Measurements from ENCODE around the gene EFCAB13.
"Not testable (repeated sequence)": the region's sequence is repeated elsewhere in the genome, so short reads cannot be mapped to it uniquely, and the experiment has no call there.

The EFCAB13 gene

GRCh38 chr17:47330548-47330947 lies 6.8 kb downstream of the EFCAB13 start:
- DNase-seq, result no peak

DNA sequence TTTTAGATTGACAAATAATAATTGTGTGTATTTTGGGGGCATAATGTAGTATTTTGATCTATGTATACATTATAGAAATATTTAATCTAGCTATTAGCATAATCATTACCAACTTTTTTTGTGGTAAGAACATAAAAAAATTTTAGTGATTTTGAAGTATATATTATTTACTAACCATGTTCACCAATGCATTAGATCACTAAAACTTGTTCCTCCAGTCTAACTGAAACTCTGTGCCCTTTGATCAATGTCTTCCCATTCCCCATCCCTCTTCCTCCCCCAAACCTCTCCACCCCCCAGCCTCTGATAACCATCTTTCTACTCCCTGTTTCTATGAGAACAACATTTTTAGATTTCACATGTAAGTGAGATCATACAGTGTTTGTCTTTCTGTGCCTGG lies 8.5 kb downstream of the EFCAB13 start:
- no peak for DNase-seq

GRCh38 chr17:47335101-47335936 lies 11.6 kb downstream of the EFCAB13 start:
- no peak for DNase-seq

DNA sequence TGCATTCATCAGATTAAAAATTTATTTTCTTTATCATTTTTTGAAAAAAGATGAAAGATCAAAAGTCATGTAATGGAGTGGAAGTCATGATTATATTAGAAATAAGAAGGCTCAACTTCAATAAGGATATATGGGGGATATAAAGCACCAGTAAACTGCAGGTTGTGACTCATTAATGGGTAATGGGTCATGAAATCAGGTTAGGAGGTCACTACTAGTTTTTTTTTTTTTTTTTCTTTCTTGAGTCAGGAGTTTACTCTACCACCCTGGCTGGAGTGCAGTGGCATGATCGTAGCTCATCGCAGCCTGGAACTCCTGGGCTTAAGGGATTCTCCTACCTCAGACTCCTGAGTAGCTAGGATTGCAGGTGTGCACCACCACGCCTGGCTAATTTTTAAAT lies 14.3 kb downstream of the EFCAB13 start:
- no peak for DNase-seq

DNA sequence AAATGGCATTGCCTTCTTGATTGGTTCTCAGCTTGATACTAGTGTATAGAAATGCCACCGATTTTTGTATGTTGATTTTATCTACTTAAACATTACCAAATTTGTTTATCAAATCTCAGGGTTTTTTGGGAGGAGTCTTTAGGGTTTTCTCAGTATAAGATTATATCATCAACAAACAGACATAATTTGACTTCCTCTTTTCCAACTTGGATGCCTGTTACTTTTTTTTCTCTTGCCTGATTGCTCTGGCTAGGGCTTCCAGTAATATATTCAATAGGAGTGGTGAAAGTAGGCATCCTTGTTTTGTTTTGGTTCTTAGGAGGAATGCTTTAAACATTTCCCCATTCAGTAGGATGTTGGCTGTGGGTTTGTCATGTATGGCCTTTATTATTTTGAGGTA lies 29.1 kb downstream of the EFCAB13 start:
- no peak for DNase-seq

- no peak for DNase-seq
Observed at GRCh38 chr17:47358652-47359051, 34.9 kb downstream of the EFCAB13 start.

DNA sequence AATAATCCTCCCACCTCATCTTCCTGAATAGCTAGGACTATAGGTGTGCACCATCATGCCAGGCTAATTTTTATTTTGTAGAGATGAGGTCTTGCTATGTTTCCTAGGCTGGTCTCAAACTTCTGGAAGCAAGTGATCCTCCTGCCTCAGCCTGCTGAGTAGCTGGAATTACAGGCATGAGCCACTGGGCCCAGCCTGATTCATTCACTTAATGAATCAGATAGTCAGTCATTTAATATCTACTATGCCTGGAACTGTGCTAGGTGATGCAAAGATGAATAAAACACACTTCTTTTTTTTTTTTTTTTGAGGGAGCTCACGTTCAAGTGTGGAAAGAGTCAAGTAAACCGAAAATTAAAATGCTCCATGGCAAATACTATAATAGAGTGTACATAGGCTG lies 39.4 kb downstream of the EFCAB13 start:
- no peak for DNase-seq

DNA sequence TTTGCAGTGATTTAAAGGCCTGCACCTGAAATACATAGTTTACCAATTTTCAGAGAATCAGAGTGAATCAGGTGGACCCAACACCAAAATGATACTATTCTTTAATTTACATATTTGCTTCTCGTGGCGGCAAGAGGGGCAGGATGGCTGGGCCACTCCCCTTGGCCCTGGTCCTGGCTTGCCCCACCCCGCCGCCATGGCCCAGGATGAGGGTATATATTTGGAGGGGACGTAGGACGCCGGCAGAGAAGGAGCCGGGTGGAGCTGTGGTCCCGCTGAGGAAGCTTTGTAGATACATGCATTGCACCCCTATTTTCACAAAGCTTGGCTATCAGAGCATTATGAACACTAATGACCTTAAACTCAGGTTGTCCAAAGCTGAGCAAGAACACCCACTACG lies 43.5 kb downstream of the EFCAB13 start:
- DNase-seq, result no peak

DNA sequence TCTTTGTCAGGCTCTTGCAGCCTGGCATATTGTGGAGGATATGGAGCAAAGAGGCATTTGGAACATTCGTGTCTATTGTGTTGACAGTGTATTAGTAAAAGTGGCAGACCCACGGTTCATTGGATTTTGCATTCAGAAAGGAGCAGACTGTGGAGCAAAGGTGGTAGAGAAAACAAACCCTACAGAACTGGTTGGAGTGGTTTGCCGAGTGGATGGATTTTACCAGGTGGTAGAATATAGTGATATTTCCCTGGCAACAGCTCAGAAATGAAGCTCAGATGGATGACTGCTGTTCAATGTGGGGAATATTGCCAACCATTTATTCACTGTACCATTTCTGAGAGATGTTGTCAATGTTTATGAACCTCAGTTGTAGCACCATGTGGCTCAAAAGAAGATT lies 44.5 kb downstream of the EFCAB13 start:
- no peak for DNase-seq

DNA sequence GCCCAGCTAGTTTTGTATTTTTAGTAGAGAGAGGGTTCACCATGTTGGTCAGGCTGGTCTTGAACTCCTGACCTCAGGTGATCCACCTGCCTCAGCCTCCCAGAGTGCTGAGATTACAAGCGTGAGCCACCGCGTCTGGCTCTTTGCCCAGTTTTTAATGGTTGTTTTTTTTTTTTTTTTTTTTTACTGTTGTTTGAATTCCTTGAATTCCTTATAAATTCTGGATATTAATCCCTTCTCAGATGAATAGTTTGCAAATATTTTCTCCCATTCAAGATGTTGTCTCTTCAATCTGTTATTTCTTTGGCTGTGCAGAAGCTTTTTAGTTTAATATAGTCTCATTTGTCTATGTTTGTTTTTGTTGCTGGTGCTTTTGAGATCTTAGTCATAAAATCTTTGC lies 47.1 kb downstream of the EFCAB13 start:
- DNase-seq, result not testable (repeated sequence)

DNA sequence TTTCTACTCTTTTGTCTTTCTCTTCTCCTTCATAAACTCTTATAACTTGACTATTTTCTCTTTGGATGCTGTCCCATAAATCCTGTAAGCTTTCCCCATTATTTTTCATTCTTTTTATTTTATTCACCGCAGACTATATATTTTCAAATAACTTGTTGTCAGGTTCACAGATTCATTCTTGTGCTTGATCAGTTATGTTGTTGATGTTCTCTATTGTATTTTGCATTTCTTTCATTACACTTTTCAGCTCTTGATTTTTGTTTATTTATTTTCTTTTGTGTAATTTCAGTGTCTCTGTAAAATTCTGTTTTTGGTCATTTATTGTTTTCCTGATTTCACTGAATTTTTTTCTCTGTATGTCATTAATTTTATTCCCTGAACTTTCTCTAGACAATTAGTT lies 49.2 kb downstream of the EFCAB13 start:
- DNase-seq, result no peak

- no peak for DNase-seq
Observed at GRCh38 chr17:47376247-47376646, 52.5 kb downstream of the EFCAB13 start.

- DNase-seq, result no peak
Observed at GRCh38 chr17:47388825-47389224, 65.1 kb downstream of the EFCAB13 start.

GRCh38 chr17:47397532-47398128 lies 73.9 kb downstream of the EFCAB13 start:
- DNase-seq, result not testable (repeated sequence)

DNA sequence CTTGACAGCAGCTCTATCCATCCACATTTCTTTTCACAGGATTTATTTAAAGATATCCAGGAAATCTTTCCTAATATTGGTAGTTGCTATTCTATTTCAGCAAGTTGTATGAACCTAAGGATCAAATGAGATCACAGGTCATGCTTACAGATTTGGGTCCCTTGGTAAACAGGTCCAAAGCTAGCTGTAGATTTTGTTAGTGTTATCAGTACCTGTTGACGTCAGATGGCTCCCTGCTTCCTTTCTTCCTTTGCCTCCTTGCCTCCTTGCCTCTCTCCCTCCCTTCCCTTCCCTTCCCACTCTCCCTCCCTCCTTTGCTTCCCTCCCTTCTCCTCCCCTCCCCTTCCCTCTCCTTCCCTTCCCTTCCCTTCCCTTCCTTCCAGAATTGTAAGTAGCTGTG lies 76.6 kb downstream of the EFCAB13 start:
- DNase-seq, result no peak

DNA sequence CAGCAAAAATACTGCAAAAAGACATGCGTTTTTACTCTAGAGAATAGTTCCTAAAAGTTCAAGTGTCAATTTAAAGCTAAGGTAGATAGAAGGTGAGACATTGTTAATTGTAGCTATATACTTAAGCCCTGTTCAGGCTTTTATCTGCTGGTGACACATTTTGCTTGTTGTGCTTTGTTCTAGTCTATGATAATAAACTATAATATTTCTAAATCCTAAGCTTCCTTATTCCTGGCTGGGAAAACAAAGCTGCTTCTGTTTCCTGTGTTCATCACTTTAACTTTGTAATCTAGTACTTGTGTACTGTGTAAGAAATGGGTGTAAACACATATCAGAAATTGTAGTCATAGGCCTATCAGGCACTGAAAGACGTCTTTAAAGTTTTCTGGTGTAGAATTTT lies 77.3 kb downstream of the EFCAB13 start:
- no peak for DNase-seq

DNA sequence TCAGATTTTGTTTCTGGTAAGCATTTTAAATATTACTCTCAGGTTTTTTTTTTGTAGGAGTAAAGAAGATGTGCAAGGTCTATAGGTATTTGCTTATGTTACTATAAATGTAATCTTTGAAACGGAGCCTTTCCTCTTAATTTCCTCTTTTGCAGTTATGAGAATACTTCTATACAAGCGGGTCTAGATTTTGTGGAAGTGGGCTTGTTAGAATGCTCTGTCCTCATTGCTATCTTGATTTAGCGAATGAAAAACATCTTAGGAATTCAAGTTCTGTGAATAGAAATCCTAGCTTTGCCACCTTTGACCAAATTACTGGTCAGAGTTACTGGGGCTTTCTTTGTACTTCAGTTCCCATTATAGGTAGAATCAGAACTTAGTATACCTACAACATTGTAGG lies 80.3 kb downstream of the EFCAB13 start:
- no peak for DNase-seq

- no peak for DNase-seq
Observed at GRCh38 chr17:47404875-47405274, 81.1 kb downstream of the EFCAB13 start.

GRCh38 chr17:47413872-47414271 lies 90.1 kb downstream of the EFCAB13 start:
- DNase-seq, result no peak

- no peak for DNase-seq
Observed at GRCh38 chr17:47414612-47415011, 90.9 kb downstream of the EFCAB13 start.

GRCh38 chr17:47423406-47424295 lies 99.9 kb downstream of the EFCAB13 start:
- no peak for DNase-seq

DNA sequence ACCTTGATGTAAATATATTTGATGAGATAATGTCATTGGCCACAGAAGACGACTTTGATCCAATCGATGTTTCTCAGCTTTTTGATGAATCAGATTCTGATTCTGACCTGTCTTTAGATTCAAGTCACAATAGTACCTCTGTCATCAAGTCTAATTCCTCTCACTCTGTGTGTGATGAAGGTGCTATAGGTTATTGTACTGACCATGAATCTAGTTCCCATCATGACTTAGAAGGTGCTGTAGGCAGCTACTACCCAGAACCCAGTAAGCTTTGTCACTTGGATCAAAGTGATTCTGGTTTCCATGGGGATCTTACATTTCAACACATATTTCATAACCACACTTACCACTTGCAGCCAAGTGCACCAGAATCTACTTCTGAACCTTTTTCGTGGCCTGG lies 101.5 kb downstream of the EFCAB13 start:
- DNase-seq, result not testable (repeated sequence)

DNA sequence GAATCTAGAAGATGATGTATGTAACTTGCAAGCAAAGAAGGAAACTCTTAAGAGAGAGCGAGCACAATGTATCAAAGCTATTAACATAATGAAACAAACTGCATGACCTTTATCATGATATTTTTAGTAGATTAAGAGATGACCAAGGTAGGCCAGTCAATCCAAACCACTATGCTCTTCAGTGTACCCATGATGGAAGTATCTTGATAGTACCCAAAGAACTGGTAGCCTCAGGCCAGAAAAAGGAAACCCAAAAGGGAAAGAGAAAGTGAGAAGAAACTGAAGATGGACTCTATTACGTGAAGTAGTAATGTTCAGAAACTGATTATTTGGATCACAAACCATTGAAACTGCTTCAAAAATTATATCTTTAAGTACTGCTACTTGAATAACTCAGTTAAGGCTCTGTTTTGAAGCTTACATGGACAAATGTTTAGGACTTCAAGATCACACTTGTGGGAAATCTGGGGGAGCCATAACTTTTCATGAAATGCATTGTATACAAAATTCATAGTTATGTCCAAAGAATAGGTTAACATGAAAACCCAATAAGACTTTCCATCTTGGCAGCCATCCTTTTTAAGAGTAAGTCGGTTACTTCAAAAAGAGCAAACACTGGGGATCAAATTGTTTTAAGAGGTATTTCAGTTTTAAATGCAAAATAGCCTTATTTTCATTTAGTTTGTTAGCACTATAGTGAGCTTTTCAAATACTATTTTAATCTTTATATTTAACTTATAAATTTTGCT lies 102.3 kb downstream of the EFCAB13 start:
- DNase-seq, result not testable (repeated sequence)
